SU-DHL-6 (cell line): ENCODE measurements around the gene HIPK2.

Experiments used
- EZH2phosphoT487 ChIP-seq: fragments of 200-600 bp; sonication (generic), shearing (Covaris generic); conservative IDR thresholded peaks from 2 replicates; pipeline ENCODE4 v1.6.1; 2018; ENCODE audit warnings: mild to moderate bottlenecking, antibody characterized with exemption, low read length, moderate library complexity, mixed read lengths
- TF ChIP-seq, protein P1 (sequence below): fragments of 200-600 bp; sonication (generic); IDR thresholded peaks from one replicate; pipeline ENCODE4 v1.5.1; 2017; ENCODE audit warnings: antibody characterized with exemption, mild to moderate bottlenecking, low read length, moderate library complexity; ENCODE audit not compliant: insufficient read depth, poor library complexity, severe bottlenecking

- TF ChIP-seq, protein P1, sequence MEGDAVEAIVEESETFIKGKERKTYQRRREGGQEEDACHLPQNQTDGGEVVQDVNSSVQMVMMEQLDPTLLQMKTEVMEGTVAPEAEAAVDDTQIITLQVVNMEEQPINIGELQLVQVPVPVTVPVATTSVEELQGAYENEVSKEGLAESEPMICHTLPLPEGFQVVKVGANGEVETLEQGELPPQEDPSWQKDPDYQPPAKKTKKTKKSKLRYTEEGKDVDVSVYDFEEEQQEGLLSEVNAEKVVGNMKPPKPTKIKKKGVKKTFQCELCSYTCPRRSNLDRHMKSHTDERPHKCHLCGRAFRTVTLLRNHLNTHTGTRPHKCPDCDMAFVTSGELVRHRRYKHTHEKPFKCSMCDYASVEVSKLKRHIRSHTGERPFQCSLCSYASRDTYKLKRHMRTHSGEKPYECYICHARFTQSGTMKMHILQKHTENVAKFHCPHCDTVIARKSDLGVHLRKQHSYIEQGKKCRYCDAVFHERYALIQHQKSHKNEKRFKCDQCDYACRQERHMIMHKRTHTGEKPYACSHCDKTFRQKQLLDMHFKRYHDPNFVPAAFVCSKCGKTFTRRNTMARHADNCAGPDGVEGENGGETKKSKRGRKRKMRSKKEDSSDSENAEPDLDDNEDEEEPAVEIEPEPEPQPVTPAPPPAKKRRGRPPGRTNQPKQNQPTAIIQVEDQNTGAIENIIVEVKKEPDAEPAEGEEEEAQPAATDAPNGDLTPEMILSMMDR = no peak
- TF ChIP-seq EZH2phosphoT487 = no peak
Observed at GRCh38 chr7:139534096-139534495, 243.7 kb downstream of the HIPK2 start.
